Progenitor cell of endocrine pancreas (in vitro differentiated cells): ENCODE results near the gene RAB32. TPM values are rescaled to one million over a fixed set of nuclear protein-coding genes. Genes with fewer than 3 reads are reported as not detected.
"Not testable (repeated sequence)": the region's sequence is repeated elsewhere in the genome, so short reads cannot be mapped to it uniquely, and the experiment has no call there.

Experiments
- DNase-seq: peaks from one replicate; pipeline ENCODE4 v3.0.0; 2021; ENCODE audit warnings: low spot score; ENCODE audit not compliant: unreplicated experiment
- H3K27ac Mint-ChIP-seq: 2 replicates; pipeline ENCODE4 v1.8.0; 2021; ENCODE audit warnings: mild to moderate bottlenecking, moderate library complexity, mixed read lengths
- H3K27me3 Mint-ChIP-seq: 2 replicates; pipeline ENCODE4 v1.8.0; 2021; ENCODE audit warnings: mixed read lengths
- H3K36me3 Mint-ChIP-seq: 2 replicates; pipeline ENCODE4 v1.8.0; 2022; ENCODE audit warnings: mixed read lengths; ENCODE audit not compliant: insufficient read depth
- H3K4me1 Mint-ChIP-seq: 2 replicates; pipeline ENCODE4 v1.8.0; 2021; ENCODE audit warnings: low read depth, mixed read lengths
- H3K4me3 Mint-ChIP-seq: 2 replicates; pipeline ENCODE4 v1.8.0; 2021; ENCODE audit warnings: low read depth, mild to moderate bottlenecking, moderate library complexity, mixed read lengths
- H3K9me3 Mint-ChIP-seq: 2 replicates; pipeline ENCODE4 v1.8.0; 2021; ENCODE audit warnings: low read depth, mixed read lengths
- CTCF ChIP-seq: fragments of 200-600 bp; sonication (generic); IDR thresholded peaks from one replicate; pipeline ENCODE4 v1.5.0; 2021; ENCODE audit warnings: antibody characterized with exemption, mild to moderate bottlenecking; ENCODE audit not compliant: unreplicated experiment
- total RNA-seq: library from RNA; stranded (reverse); gene quantifications from 2 replicates; pipeline ENCODE4 v1.2.1, GENCODE V29; 2021

Gene RAB32
- total RNA-seq, 1 donor from 2014 or later = 19.1 TPM

GRCh38 chr6:146553377-146554135 lies 9.9 kb downstream of the RAB32 start:
- peaks cover 21% of the 10 kb centered on the region for H3K36me3 Mint-ChIP-seq
- no peaks in the 10 kb centered on the region for H3K27me3 Mint-ChIP-seq
- no peak for TF ChIP-seq CTCF
- no peak overlapping the region for H3K4me3 Mint-ChIP-seq
- no peak for DNase-seq
- H3K9me3 Mint-ChIP-seq = no peaks in the 10 kb centered on the region
- no peak overlapping the region for H3K27ac Mint-ChIP-seq
- H3K4me1 Mint-ChIP-seq = peaks cover 2% of the 10 kb centered on the region

- H3K36me3 Mint-ChIP-seq = peaks cover 2% of the 10 kb centered on the region
- DNase-seq = no peak
- H3K9me3 Mint-ChIP-seq = no peaks in the 10 kb centered on the region
- H3K4me1 Mint-ChIP-seq = peaks cover 2% of the 10 kb centered on the region
- no peak overlapping the region for H3K27ac Mint-ChIP-seq
- no peak for TF ChIP-seq CTCF
- no peak overlapping the region for H3K4me3 Mint-ChIP-seq
- no peaks in the 10 kb centered on the region for H3K27me3 Mint-ChIP-seq
These were observed 17.0 kb downstream of the RAB32 start for GRCh38 chr6:146560607-146561006.

- DNase-seq, H3K4me3 Mint-ChIP-seq, H3K4me1 Mint-ChIP-seq, H3K36me3 Mint-ChIP-seq, H3K27me3 Mint-ChIP-seq, H3K9me3 Mint-ChIP-seq, H3K27ac Mint-ChIP-seq: not testable (repeated sequence)
These were observed 23.0 kb downstream of the RAB32 start for GRCh38 chr6:146566661-146567060.

- not testable (repeated sequence) for H3K4me3 Mint-ChIP-seq, H3K4me1 Mint-ChIP-seq, H3K9me3 Mint-ChIP-seq, H3K27ac Mint-ChIP-seq, DNase-seq, H3K36me3 Mint-ChIP-seq, H3K27me3 Mint-ChIP-seq
These were observed 25.0 kb downstream of the RAB32 start for GRCh38 chr6:146568619-146569018.

- no peak for TF ChIP-seq CTCF
- Mint-ChIP-seq H3K4me3 (no peak overlapping the region), H3K27ac (no peak overlapping the region), H3K36me3 (no peaks in the 10 kb centered on the region), H3K9me3 (peaks cover 3% of the 10 kb centered on the region), H3K4me1 (no peaks in the 10 kb centered on the region), H3K27me3 (no peaks in the 10 kb centered on the region)
- no peak for DNase-seq
These were observed 30.6 kb downstream of the RAB32 start for GRCh38 chr6:146574211-146574610.

- no peak for DNase-seq
- no peaks in the 10 kb centered on the region for H3K9me3 Mint-ChIP-seq
- no peaks in the 10 kb centered on the region for H3K27me3 Mint-ChIP-seq
- TF ChIP-seq CTCF = no peak
- no peak overlapping the region for H3K4me3 Mint-ChIP-seq
- H3K36me3 Mint-ChIP-seq = no peaks in the 10 kb centered on the region
- H3K4me1 Mint-ChIP-seq = no peaks in the 10 kb centered on the region
- no peak overlapping the region for H3K27ac Mint-ChIP-seq
These were observed 34.4 kb downstream of the RAB32 start for GRCh38 chr6:146578054-146578453.
